ENCODE results near the gene INPP5J. TPM values are rescaled to one million over a fixed set of nuclear protein-coding genes. Genes with fewer than 3 reads are reported as not detected.

The INPP5J gene
- total RNA-seq, result under 0.01 and 0.73 TPM in 2 replicates

GRCh38 chr22:31122532-31123291, at the start of gene INPP5J:
TSS of gene INPP5J (plus strand) at chr22:31122966. CDS start at chr22:31123015, 49 bp downstream.

GRCh38 chr22:31080848-31081649, 41.7 kb upstream of the INPP5J start, which contains the start of gene SMTN:
TSS of gene SMTN (plus strand) at chr22:31081318. CDS start at chr22:31083259, 1,941 bp downstream.

DNA sequence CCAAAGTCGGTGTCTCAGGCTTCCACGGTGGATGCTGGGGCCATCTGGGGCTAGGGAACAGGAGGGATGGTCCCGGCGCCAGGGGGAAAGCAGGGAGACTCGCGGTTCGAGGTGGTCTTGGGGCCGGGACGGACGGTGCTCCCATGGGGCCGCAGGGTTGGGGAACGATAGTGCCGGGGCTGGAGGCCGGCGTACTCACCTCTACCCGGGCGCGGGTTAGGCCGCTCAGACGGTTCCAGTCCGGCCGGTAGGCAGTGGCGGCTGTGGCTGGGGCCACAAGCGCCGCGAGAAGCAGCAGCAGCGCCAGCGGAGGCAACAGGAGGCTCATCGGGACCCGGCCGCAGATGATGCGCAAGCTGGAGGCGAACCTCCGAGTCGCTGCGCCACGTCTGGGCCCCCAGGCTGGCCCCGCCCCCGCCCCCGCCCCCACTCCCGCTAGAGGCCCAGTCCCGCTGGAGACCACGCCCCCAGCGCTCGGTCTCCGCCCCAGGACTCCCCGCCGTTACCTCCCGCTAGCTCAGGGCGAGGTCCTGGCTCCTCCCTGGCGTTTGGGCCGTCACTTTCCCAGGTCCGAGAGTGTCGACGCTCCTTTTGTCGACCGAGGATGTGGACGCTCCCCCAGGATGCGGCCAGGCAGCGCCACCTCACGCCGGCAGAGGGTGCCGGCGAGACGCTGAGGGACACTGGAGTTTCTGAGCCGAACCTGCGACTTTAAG, 15.4 kb upstream of the INPP5J start, which contains the start of gene SELENOM:
TSS of gene SELENOM (minus strand) at position 391 of the 716 bp plus-strand sequence. CDS start at position 328, 63 bp downstream.

DNA sequence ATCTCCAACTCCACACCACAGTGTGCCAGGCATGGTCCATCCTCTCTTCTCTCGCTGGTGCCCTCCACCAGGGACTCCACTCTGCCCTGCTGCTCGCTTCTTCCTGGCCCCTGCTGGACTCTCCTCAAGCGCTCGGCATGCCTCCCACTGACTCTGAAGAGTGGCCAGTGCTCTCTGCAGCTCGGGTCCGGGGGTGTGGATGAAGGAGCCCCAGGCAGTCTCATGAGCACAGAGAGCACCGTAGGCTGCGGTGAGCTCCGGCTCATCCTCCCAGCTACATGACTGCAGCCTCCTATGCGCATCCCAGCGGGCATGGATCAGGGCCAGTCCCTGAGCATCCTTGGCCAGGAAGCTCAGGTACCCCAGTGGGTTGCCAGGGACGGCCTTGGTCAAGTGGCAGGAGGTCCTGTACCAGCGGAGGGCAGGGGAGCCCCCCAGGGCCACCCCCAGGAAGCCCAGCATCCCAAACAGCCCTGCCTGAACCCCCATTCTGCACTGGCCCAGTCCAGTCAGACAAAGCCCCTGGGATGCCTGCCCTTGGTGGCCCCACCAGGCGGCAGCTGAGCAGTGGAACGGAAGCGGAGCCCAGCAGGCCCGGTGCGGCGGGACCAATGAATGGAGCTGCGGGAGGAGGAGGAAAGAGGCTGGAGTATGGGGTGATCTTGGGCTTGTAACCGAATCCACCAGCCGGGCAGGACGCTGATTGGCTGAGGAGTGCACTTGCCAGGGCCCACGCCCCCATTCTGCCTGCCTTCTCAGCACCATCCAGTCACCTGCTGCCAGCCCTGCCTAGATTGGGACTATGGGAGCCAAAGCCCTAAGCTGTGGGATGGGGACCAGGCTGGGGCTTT, 17.3 kb downstream of the INPP5J start, which contains the start of gene PLA2G3:
TSS of gene PLA2G3 (minus strand) at position 643 of the 851 bp plus-strand sequence. CDS start at position 489, 154 bp downstream.

Other genes with a start within 250 kb of the INPP5J start
- 16.1 and 18.5 TPM in 2 replicates for gene MORC2, start 154.2 kb upstream of the INPP5J start, total RNA-seq
- 46.0 and 53.4 TPM in 2 replicates for gene TUG1, start 153.7 kb upstream of the INPP5J start, total RNA-seq
- 130 and 173 TPM in 2 replicates for gene SMTN, start 41.6 kb upstream of the INPP5J start, total RNA-seq
- 82.5 and 153 TPM in 2 replicates for gene SELENOM, start 15.4 kb upstream of the INPP5J start, total RNA-seq
- gene PLA2G3, start 17.5 kb downstream of the INPP5J start, total RNA-seq, result 0.15 TPM in 1 of 2 replicates, not detected in the other
- gene RNF185, start 37.2 kb downstream of the INPP5J start, total RNA-seq, result 41.3 and 51.9 TPM in 2 replicates
- gene LIMK2, start 89.3 kb downstream of the INPP5J start, total RNA-seq, result 22.2 and 25.7 TPM in 2 replicates
- 37.1 and 55.1 TPM in 2 replicates for gene PIK3IP1, start 169.5 kb downstream of the INPP5J start, total RNA-seq
- gene PATZ1, start 223.4 kb downstream of the INPP5J start, total RNA-seq, result 13.1 and 18.7 TPM in 2 replicates

Data from smooth muscle cell of trachea (primary cell).